ENCODE results near the gene RFX2.
"Not testable (repeated sequence)": the region's sequence is repeated elsewhere in the genome, so short reads cannot be mapped to it uniquely, and the experiment has no call there.

- not testable (repeated sequence) for TF ChIP-seq POLR2A (IDR thresholded peaks at IDR 0.05; ENCODE audit: low read depth); POLR2AphosphoS5 (IDR thresholded peaks at IDR 0.05); EP300 (IDR thresholded peaks at IDR 0.05)
- TF ChIP-seq, protein P1, sequence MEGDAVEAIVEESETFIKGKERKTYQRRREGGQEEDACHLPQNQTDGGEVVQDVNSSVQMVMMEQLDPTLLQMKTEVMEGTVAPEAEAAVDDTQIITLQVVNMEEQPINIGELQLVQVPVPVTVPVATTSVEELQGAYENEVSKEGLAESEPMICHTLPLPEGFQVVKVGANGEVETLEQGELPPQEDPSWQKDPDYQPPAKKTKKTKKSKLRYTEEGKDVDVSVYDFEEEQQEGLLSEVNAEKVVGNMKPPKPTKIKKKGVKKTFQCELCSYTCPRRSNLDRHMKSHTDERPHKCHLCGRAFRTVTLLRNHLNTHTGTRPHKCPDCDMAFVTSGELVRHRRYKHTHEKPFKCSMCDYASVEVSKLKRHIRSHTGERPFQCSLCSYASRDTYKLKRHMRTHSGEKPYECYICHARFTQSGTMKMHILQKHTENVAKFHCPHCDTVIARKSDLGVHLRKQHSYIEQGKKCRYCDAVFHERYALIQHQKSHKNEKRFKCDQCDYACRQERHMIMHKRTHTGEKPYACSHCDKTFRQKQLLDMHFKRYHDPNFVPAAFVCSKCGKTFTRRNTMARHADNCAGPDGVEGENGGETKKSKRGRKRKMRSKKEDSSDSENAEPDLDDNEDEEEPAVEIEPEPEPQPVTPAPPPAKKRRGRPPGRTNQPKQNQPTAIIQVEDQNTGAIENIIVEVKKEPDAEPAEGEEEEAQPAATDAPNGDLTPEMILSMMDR (IDR thresholded peaks at IDR 0.05): not testable (repeated sequence)
Measured at GRCh38 chr19:6024756-6025155, 85.5 kb downstream of the RFX2 start.
